GM12878 (cell line): ENCODE results near the gene GPLD1. TPM values are rescaled to one million over a fixed set of nuclear protein-coding genes. Genes with fewer than 3 reads are reported as not detected.

Experiments used
- ATAC-seq: fragments of 200-7000 bp; cut with Tn5 transposase; 3 replicates; pipeline ENCODE4 v1.9.1; 2020; ENCODE audit warnings: mild to moderate bottlenecking, moderate library complexity
- BruUV-seq: library from RNA; stranded (reverse); fragments of 400-500 nt; replicated peaks from 2 replicates; lab custom pipeline; 2021; lab: Mats Ljungman, UMichigan
- CTCF ChIA-PET: fragments of 300-600 bp; sonication (Branson Sonifier 250); formaldehyde crosslinking; extraction: SDS; loops from one replicate; lab custom pipeline; 2021; ENCODE audit warnings: inconsistent platforms; lab: Yijun Ruan, JAX
- POLR2A ChIA-PET: fragments of 350-600 bp; formaldehyde crosslinking; extraction: SDS; loops from one replicate; lab custom pipeline; 2021; ENCODE audit warnings: inconsistent platforms; lab: Charles Lee
- RAD21 ChIA-PET: fragments of 300-600 bp; sonication (Branson Sonifier 250); formaldehyde crosslinking; loops from one replicate; lab custom pipeline; 2023; ENCODE audit warnings: antibody characterized with exemption; ENCODE audit not compliant: unreplicated experiment; lab: Charles Lee
- SMC1A ChIA-PET: fragments of 300-600 bp; sonication (Branson Sonifier 250); formaldehyde crosslinking; loops from one replicate; lab custom pipeline; 2023; ENCODE audit not compliant: unreplicated experiment, uncharacterized antibody; lab: Charles Lee
- DNase-seq: peaks from one replicate; pipeline ENCODE4 v3.0.0-alpha.2; 2011; ENCODE audit warnings: low read depth, low spot score
- FAIRE-seq: peaks from 3 replicates; lab custom pipeline; 2011; peaks lifted over from hg19 to GRCh38; lab: Jason Lieb, UNC
- H2AFZ ChIP-seq: 2 replicates; pipeline ENCODE4 v1.6.0; 2011; ENCODE audit warnings: low read depth, low read length, control low read depth; ENCODE audit not compliant: control insufficient read depth
- H3K27ac ChIP-seq: 2 replicates; pipeline ENCODE4 v1.5.1; 2011; ENCODE audit warnings: control low read depth; ENCODE audit not compliant: control insufficient read depth, insufficient read depth
- H3K27me3 ChIP-seq, 2 experiments: replicated peaks in 1 of 2; 2 replicates each; pipeline versions ENCODE4 v1.6.0 to v1.6.1; 2011; ENCODE audit warnings: low read length in 1 of 2; ENCODE audit not compliant: control insufficient read depth in 2 of 2, insufficient read depth in 2 of 2
- H3K36me3 ChIP-seq, 2 experiments: 2 replicates each; pipeline ENCODE4 v1.5.1; 2011; ENCODE audit warnings: low read length in 1 of 2; ENCODE audit not compliant: control insufficient read depth in 2 of 2, insufficient read depth in 2 of 2
- H3K4me1 ChIP-seq: 2 replicates; pipeline ENCODE4 v1.6.1; 2011; ENCODE audit warnings: mild to moderate bottlenecking, low read length, moderate library complexity, mixed read lengths; ENCODE audit not compliant: control insufficient read depth, insufficient read depth
- H3K4me2 ChIP-seq: 2 replicates; pipeline ENCODE4 v1.6.0; 2011; ENCODE audit warnings: control low read depth; ENCODE audit not compliant: control insufficient read depth, insufficient read depth
- H3K4me3 ChIP-seq: fragments of 200-600 bp; sonication (generic); 2 replicates; pipeline ENCODE4 v1.5.1; 2016
- H3K79me2 ChIP-seq: 2 replicates; pipeline ENCODE4 v1.6.0; 2011; ENCODE audit warnings: low read length; ENCODE audit not compliant: control insufficient read depth, insufficient read depth
- H3K9ac ChIP-seq: 2 replicates; pipeline ENCODE4 v1.8.0; 2011; ENCODE audit warnings: low read length, control low read depth, mixed read lengths; ENCODE audit not compliant: control insufficient read depth, insufficient read depth
- H3K9me3 ChIP-seq: replicated peaks from 3 replicates; pipeline ENCODE4 v1.5.1; 2011; ENCODE audit warnings: mild to moderate bottlenecking, low read length; ENCODE audit not compliant: control insufficient read depth, insufficient read depth
- H4K20me1 ChIP-seq: 2 replicates; pipeline ENCODE4 v1.6.0; 2011; ENCODE audit not compliant: control insufficient read depth, insufficient read depth
- BCL3 ChIP-seq: IDR thresholded peaks from 2 replicates; pipeline ENCODE4 v1.6.1; 2011; ENCODE audit warnings: borderline replicate concordance, low read depth, mild to moderate bottlenecking, moderate library complexity, low read length; ENCODE audit not compliant: insufficient read depth, poor library complexity, severe bottlenecking
- CEBPB ChIP-seq, 2 experiments: fragments of 150-350 bp in 1 of 2; IDR thresholded peaks; 2 replicates each; pipeline ENCODE4 v1.6.1; 2012 to 2014; ENCODE audit warnings: low read depth in 2 of 2, low read length in 2 of 2, borderline replicate concordance in 1 of 2, inconsistent platforms in 1 of 2
- HDAC6 ChIP-seq: fragments of 200-600 bp; sonication (generic); IDR thresholded peaks from one replicate; pipeline ENCODE4 v1.8.0; 2017; ENCODE audit warnings: antibody characterized with exemption; ENCODE audit not compliant: unreplicated experiment
- MYC ChIP-seq: IDR thresholded peaks from 2 replicates; pipeline ENCODE4 v1.6.1; 2011; ENCODE audit warnings: mild to moderate bottlenecking, low read length, moderate library complexity, inconsistent platforms; ENCODE audit not compliant: insufficient read depth, insufficient replicate concordance, insufficient read length, severe bottlenecking
- RAD51 ChIP-seq: fragments of 450-650 bp; IDR thresholded peaks from 2 replicates; pipeline ENCODE4 v1.6.1; 2016; ENCODE audit warnings: moderate library complexity, mild to moderate bottlenecking, inconsistent platforms
- in situ Hi-C: fragments of 300-500 bp; cut with MboI; formaldehyde crosslinking; loops from 9 replicates; pipeline ENCODE4 v1.14.3; 2018; ENCODE audit warnings: mixed read lengths
- intact Hi-C: fragments of 100-400 bp; cut with micrococcal nuclease; formaldehyde crosslinking; loops from one replicate; pipeline ENCODE4 v1.14.2; 2022; ENCODE audit not compliant: unreplicated experiment
- polyA plus RNA-seq, 11 experiments: library from polyadenylated mRNA; depleted of rRNA in 4 of 11; unstranded in 6 of 11; stranded (reverse) in 5 of 11; fragments of >200 nt; fragmentation: Nextera tagmentation in 4 of 11; fragmentation: Illumina TruSeq in 1 of 11; extraction: Ambion mirVana in 4 of 11; extraction: Trizol in 1 of 11; gene quantifications; 1 replicate in 1 of 11; 2 replicates in 10 of 11; pipeline versions ENCODE4 v1.2.1 to v1.2.3, GENCODE V29; 2011 to 2016; ENCODE audit warnings: inconsistent platforms in 2 of 11, missing spikeins in 2 of 11, low read depth in 1 of 11
- total RNA-seq, 4 experiments: library from RNA; depleted of rRNA in 3 of 4; stranded (reverse); fragments of >200 nt in 3 of 4; fragmentation: Illumina TruSeq in 1 of 4; extraction: Trizol in 1 of 4; gene quantifications; 2 replicates each; pipeline versions ENCODE4 v1.2.1 to v1.2.3, GENCODE V29; 2013 to 2021
- TF ChIP-seq, protein P1 (sequence below): fragments of 450-650 bp; IDR thresholded peaks from 2 replicates; pipeline ENCODE4 v1.6.1; 2018; ENCODE audit warnings: borderline replicate concordance, mild to moderate bottlenecking; ENCODE audit not compliant: partially characterized antibody

Gene GPLD1
- total and polyA plus RNA-seq, 10 of the 15 experiments (the other 5 are each of a cell fraction or from before 2014, with no cell fraction given): 0.04 to 1.0 (median 0.69) TPM

DNA sequence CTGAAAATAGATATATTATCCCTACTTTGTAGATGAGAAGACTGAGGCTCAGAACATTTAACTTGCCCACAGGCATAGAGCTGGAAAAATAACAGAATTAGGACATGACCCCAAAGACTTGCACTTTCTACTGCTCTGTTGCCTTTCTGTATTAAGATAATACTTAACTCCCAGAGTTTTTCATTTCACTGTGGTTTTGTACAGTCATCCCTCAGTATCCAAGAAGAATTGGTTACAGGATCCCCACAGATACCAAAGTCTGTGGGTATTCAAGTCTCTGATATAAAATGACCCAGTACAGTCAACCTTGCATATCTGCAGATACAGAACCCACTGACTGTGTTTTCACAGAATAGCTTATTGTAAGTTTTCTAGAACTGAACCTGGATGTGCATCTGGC, 69.9 kb downstream of the GPLD1 start:
- no peaks in the 10 kb centered on the region for H4K20me1 ChIP-seq
- H3K9me3 ChIP-seq: no peaks in the 10 kb centered on the region
- H3K4me2 ChIP-seq: no peak overlapping the region
- H3K79me2 ChIP-seq: no peaks in the 10 kb centered on the region
- in situ Hi-C loops: no loop called here
- RAD21 ChIA-PET: no interaction called here
- H3K36me3 ChIP-seq: peaks cover 4 to 25% of the 10 kb centered on the region in 2 experiments; a peak in 3 of 4 replicates
- CTCF ChIA-PET: no interaction called here
- H3K27me3 ChIP-seq: no peaks in the 10 kb centered on the region
- SMC1A ChIA-PET: interaction anchor here (1.9 kb wide), 1 partner anchor 11 kb away, joined by 5 read pairs; no protein-coding TSS in a partner anchor
- H3K4me3 ChIP-seq: no peak overlapping the region
- intact Hi-C loops: loop anchor here (5.0 kb wide), 1 partner anchor 137 kb away; no protein-coding TSS in a partner anchor
- FAIRE-seq: no peak
- H3K9ac ChIP-seq: no peak overlapping the region
- TF ChIP-seq CEBPB (IDR thresholded peaks at IDR 0.05; ENCODE audit: borderline replicate concordance in 1 of 2, low read depth in 2 of 2, low read length in 2 of 2): no peak
- no peak for TF ChIP-seq MYC
- TF ChIP-seq, protein P1, sequence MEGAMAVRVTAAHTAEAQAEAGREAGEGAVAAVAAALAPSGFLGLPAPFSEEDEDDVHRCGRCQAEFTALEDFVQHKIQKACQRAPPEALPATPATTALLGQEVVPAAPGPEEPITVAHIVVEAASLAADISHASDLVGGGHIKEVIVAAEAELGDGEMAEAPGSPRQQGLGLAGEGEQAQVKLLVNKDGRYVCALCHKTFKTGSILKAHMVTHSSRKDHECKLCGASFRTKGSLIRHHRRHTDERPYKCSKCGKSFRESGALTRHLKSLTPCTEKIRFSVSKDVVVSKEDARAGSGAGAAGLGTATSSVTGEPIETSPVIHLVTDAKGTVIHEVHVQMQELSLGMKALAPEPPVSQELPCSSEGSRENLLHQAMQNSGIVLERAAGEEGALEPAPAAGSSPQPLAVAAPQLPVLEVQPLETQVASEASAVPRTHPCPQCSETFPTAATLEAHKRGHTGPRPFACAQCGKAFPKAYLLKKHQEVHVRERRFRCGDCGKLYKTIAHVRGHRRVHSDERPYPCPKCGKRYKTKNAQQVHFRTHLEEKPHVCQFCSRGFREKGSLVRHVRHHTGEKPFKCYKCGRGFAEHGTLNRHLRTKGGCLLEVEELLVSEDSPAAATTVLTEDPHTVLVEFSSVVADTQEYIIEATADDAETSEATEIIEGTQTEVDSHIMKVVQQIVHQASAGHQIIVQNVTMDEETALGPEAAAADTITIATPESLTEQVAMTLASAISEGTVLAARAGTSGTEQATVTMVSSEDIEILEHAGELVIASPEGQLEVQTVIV: no peak
- no peak for TF ChIP-seq HDAC6
- no peak for TF ChIP-seq RAD51
- no peak for TF ChIP-seq BCL3
- DNase-seq: no peak
- POLR2A ChIA-PET: no interaction called here
- H3K4me1 ChIP-seq: no peaks in the 10 kb centered on the region
- ATAC-seq: no peak
- H2AFZ ChIP-seq: no peak overlapping the region
- no peak overlapping the region for H3K27ac ChIP-seq
- BruUV-seq: no TSS peak
